CD14-positive monocyte (primary cell): ENCODE data around the gene DSC2. TPM values are rescaled to one million over a fixed set of nuclear protein-coding genes. Genes with fewer than 3 reads are reported as not detected.

Experiments used
- DNase-seq, 3 donors: peaks; one replicate each; pipeline ENCODE4 v3.0.0-alpha.2; 2011 to 2022
- H2AFZ ChIP-seq: 2 replicates; pipeline ENCODE4 v1.6.0; 2012; ENCODE audit warnings: mild to moderate bottlenecking, low read depth, low read length, inconsistent platforms; ENCODE audit not compliant: insufficient read depth, poor library complexity, severe bottlenecking
- H3K27ac ChIP-seq, 2 donors: 1 replicate in 1 of 2; 2 replicates in 1 of 2; pipeline ENCODE4 v1.5.1; 2012 to 2013; ENCODE audit warnings: low read length in 2 of 2, control low read depth in 1 of 2, inconsistent platforms in 1 of 2, low read depth in 1 of 2, mild to moderate bottlenecking in 1 of 2
- H3K27me3 ChIP-seq, 2 donors: one replicate each; pipeline versions ENCODE4 v1.6.0 to v1.6.1; 2011 to 2013; ENCODE audit warnings: low read length in 2 of 2; ENCODE audit not compliant: control insufficient read depth in 2 of 2, insufficient read depth in 2 of 2
- H3K36me3 ChIP-seq, 2 donors: replicated peaks in 1 of 2; 1 replicate in 1 of 2; 2 replicates in 1 of 2; pipeline versions ENCODE4 v1.5.1 to v1.6.1; 2012 to 2013; ENCODE audit warnings: low read length in 2 of 2, control low read depth in 1 of 2, inconsistent platforms in 1 of 2, mild to moderate bottlenecking in 1 of 2; ENCODE audit not compliant: insufficient read depth in 2 of 2, control insufficient read depth in 1 of 2
- H3K4me1 ChIP-seq, 2 donors: 1 replicate in 1 of 2; 2 replicates in 1 of 2; pipeline versions ENCODE4 v1.5.1 to v1.6.1; 2012 to 2013; ENCODE audit warnings: low read length in 2 of 2, control low read depth in 1 of 2, inconsistent platforms in 1 of 2, mild to moderate bottlenecking in 1 of 2, moderate library complexity in 1 of 2; ENCODE audit not compliant: insufficient read depth in 2 of 2, control insufficient read depth in 1 of 2
- H3K4me2 ChIP-seq: replicated peaks from 2 replicates; pipeline ENCODE3; 2012; ENCODE audit warnings: low read length, moderate library complexity, mild to moderate bottlenecking; ENCODE audit not compliant: poor library complexity, severe bottlenecking; ENCODE audit errors: extremely low read depth
- H3K4me3 ChIP-seq, 3 experiments: fragments of 200-600 bp in 1 of 3; sonication (generic) in 1 of 3; replicated peaks in 1 of 3; 1 replicate in 2 of 3; 2 replicates in 1 of 3; pipeline ENCODE4 v1.5.1; 2011 to 2013; ENCODE audit warnings: low read length in 3 of 3, mild to moderate bottlenecking in 3 of 3, control low read depth in 2 of 3, low read depth in 2 of 3, inconsistent platforms in 1 of 3, moderate library complexity in 1 of 3
- H3K79me2 ChIP-seq: 2 replicates; pipeline ENCODE4 v1.6.0; 2012; ENCODE audit warnings: mild to moderate bottlenecking, control low read depth, inconsistent platforms, low read length, moderate library complexity; ENCODE audit not compliant: insufficient read depth
- H3K9ac ChIP-seq: 2 replicates; pipeline ENCODE4 v1.6.0; 2017; ENCODE audit warnings: low read length, mild to moderate bottlenecking; ENCODE audit not compliant: insufficient read depth, poor library complexity, severe bottlenecking
- H3K9me3 ChIP-seq, 2 donors: replicated peaks in 1 of 2; 1 replicate in 1 of 2; 2 replicates in 1 of 2; pipeline versions ENCODE4 v1.5.1 to v1.6.1; 2012 to 2013; ENCODE audit warnings: low read length in 2 of 2, control low read depth in 1 of 2; ENCODE audit not compliant: control insufficient read depth in 1 of 2, insufficient read depth in 1 of 2
- H4K20me1 ChIP-seq: 2 replicates; pipeline ENCODE4 v1.6.0; 2012; ENCODE audit warnings: mild to moderate bottlenecking, low read length, control low read depth, moderate library complexity; ENCODE audit not compliant: insufficient read depth
- H3K27ac Mint-ChIP-seq, 7 donors: one replicate each; pipeline ENCODE4 v1.8.0; 2020; ENCODE audit warnings: mild to moderate bottlenecking in 7 of 7, mixed read lengths in 7 of 7, moderate library complexity in 6 of 7, inconsistent platforms in 2 of 7
- H3K27me3 Mint-ChIP-seq, 3 donors: one replicate each; pipeline ENCODE4 v1.8.0; 2021 to 2022; ENCODE audit warnings: low read depth in 3 of 3, mild to moderate bottlenecking in 3 of 3, mixed read lengths in 3 of 3, moderate library complexity in 3 of 3, inconsistent platforms in 1 of 3
- H3K36me3 Mint-ChIP-seq, 2 donors: one replicate each; pipeline ENCODE4 v1.8.0; 2020; ENCODE audit warnings: mixed read lengths in 2 of 2, inconsistent platforms in 1 of 2, mild to moderate bottlenecking in 1 of 2
- H3K4me1 Mint-ChIP-seq: one replicate; pipeline ENCODE4 v1.8.0; 2020; ENCODE audit warnings: mild to moderate bottlenecking, mixed read lengths
- H3K4me3 Mint-ChIP-seq, 2 donors: one replicate each; pipeline ENCODE4 v1.8.0; 2020; ENCODE audit warnings: mild to moderate bottlenecking in 2 of 2, mixed read lengths in 2 of 2, moderate library complexity in 1 of 2
- H3K9me3 Mint-ChIP-seq, 7 donors: one replicate each; pipeline ENCODE4 v1.8.0; 2020 to 2022; ENCODE audit warnings: mixed read lengths in 7 of 7, mild to moderate bottlenecking in 6 of 7, moderate library complexity in 6 of 7, inconsistent platforms in 2 of 7
- CTCF ChIP-seq: fragments of 200-600 bp; IDR thresholded peaks from one replicate; pipeline ENCODE4 v1.8.0; 2022; ENCODE audit warnings: antibody characterized with exemption, mild to moderate bottlenecking
- WGBS: methylation state at CpG from one replicate; pipeline ENCODE4 v1.1.5; 2013; ENCODE audit warnings: missing lambda C conversion rate; ENCODE audit not compliant: insufficient coverage; 5-methylcytosine and 5-hydroxymethylcytosine counted together
- intact Hi-C, 2 donors: fragments of 100-400 bp; cut with micrococcal nuclease; formaldehyde crosslinking; loops; one replicate each; pipeline versions ENCODE4 v1.15.0 to v1.15.1; 2023
- polyA plus RNA-seq, 3 donors: library from polyadenylated mRNA; depleted of rRNA in 1 of 3; unstranded in 2 of 3; stranded (reverse) in 1 of 3; fragments of 300-500 nt in 2 of 3; fragments of >200 nt in 1 of 3; fragmentation: Illumina TruSeq in 2 of 3; gene quantifications; 1 replicate in 2 of 3; 2 replicates in 1 of 3; pipeline ENCODE4 v1.2.3, GENCODE V29; 2012 to 2021

The DSC2 gene
- polyA plus RNA-seq, 3 donors, result 3.2 to 11.3 (median 3.3) TPM

- peaks cover 0 to 4% (median 0%) of the 10 kb centered on the region in 7 donors for H3K9me3 Mint-ChIP-seq
- Histone ChIP-seq H3K4me3 (no peak overlapping the region), H3K9me3 (no peaks in the 10 kb centered on the region), H3K79me2 (no peaks in the 10 kb centered on the region), H3K27ac (no peak overlapping the region), H3K27me3 (peaks cover 22 to 28% of the 10 kb centered on the region in 2 donors), H3K9ac (no peak overlapping the region), H3K36me3 (no peaks in the 10 kb centered on the region), H3K4me2 (no peak overlapping the region), H4K20me1 (no peaks in the 10 kb centered on the region), H2AFZ (no peak overlapping the region), H3K4me1 (peaks cover 17 to 20% of the 10 kb centered on the region in 2 donors)
- peak overlapping the region in 1 of 2 donors; percentile 39 for H3K4me3 Mint-ChIP-seq
- no peaks in the 10 kb centered on the region for H3K36me3 Mint-ChIP-seq
- no peak overlapping the region for H3K27ac Mint-ChIP-seq
- intact Hi-C loops, result loop anchor here in 1 of 2 donors (10.0 kb wide), 1 partner anchor 110 kb away; no protein-coding TSS in a partner anchor
- no peak for TF ChIP-seq CTCF
- H3K4me1 Mint-ChIP-seq, result peaks cover 22% of the 10 kb centered on the region
- WGBS, result 83% methylated on average over 2 of the region's 3 CpGs
- H3K27me3 Mint-ChIP-seq, result peaks cover 27 to 42% (median 39%) of the 10 kb centered on the region in 3 donors
- no peak for DNase-seq
These were observed 2.2 kb upstream of the DSC2 start for GRCh38 chr18:31104444-31104843.

GRCh38 chr18:31103423-31103822 lies 1.2 kb upstream of the DSC2 start:
- Mint-ChIP-seq H3K9me3 (peaks cover 0 to 4% (median 0%) of the 10 kb centered on the region in 7 donors), H3K27me3 (peaks cover 29 to 45% (median 41%) of the 10 kb centered on the region in 3 donors), H3K4me1 (peaks cover 24% of the 10 kb centered on the region), H3K27ac (no peak overlapping the region), H3K36me3 (no peaks in the 10 kb centered on the region), H3K4me3 (peak overlapping the region in 1 of 2 donors; percentile 61)
- Histone ChIP-seq H3K27me3 (peaks cover 22 to 28% of the 10 kb centered on the region in 2 donors), H3K9ac (no peak overlapping the region), H4K20me1 (no peaks in the 10 kb centered on the region), H3K36me3 (no peaks in the 10 kb centered on the region), H3K79me2 (no peaks in the 10 kb centered on the region), H3K4me3 (no peak overlapping the region), H2AFZ (no peak overlapping the region), H3K9me3 (no peaks in the 10 kb centered on the region), H3K4me2 (no peak overlapping the region), H3K4me1 (peaks cover 17 to 20% of the 10 kb centered on the region in 2 donors), H3K27ac (no peak overlapping the region)
- intact Hi-C loops, result loop anchor here in 1 of 2 donors (10.0 kb wide), 1 partner anchor 111 kb away; no protein-coding TSS in a partner anchor
- DNase-seq, result no peak
- 88% methylated on average over 1 of the region's 3 CpGs for WGBS
- TF ChIP-seq CTCF, result no peak
